Measurements from ENCODE around the gene CD36. TPM values are rescaled to one million over a fixed set of nuclear protein-coding genes. Genes with fewer than 3 reads are reported as not detected.

Gene CD36
- total and polyA plus RNA-seq, 2 donors (not counting 3 experiments of a cell fraction or from before 2014, with no cell fraction given): 0.58 to 0.87 TPM

- Histone ChIP-seq H3K36me3 (ENCODE audit: control insufficient read depth in 2 of 2, extremely low read depth in 1 of 2, insufficient read depth in 2 of 2, low read length in 2 of 2) (no peaks in the 10 kb centered on the region), H3K27me3 (ENCODE audit: control insufficient read depth in 2 of 2, insufficient read depth in 2 of 2, low read length in 2 of 2) (peaks cover 0 to 1% of the 10 kb centered on the region in 2 experiments), H4K20me1 (replicated peaks; ENCODE audit: control insufficient read depth, extremely low read depth, insufficient read depth, low read length) (no peaks in the 10 kb centered on the region), H3K9ac (replicated peaks; ENCODE audit: extremely low read depth, insufficient read depth, low read length) (no peak overlapping the region), H3K27ac (ENCODE audit: insufficient read depth, low read depth, low read length) (no peak overlapping the region), H3K9me3 (replicated peaks; ENCODE audit: control insufficient read depth, insufficient read depth, low read length) (no peaks in the 10 kb centered on the region), H2AFZ (ENCODE audit: low read depth, low read length) (no peak overlapping the region), H3K9me1 (replicated peaks; ENCODE audit: control insufficient read depth, extremely low read depth, insufficient read depth, low read length) (no peaks in the 10 kb centered on the region), H3K4me1 (ENCODE audit: control insufficient read depth, extremely low read depth, insufficient read depth, low read length) (peaks cover 2% of the 10 kb centered on the region), H3K4me2 (ENCODE audit: insufficient read depth, low read length) (no peak overlapping the region), H3K4me3 (replicated peaks in 1 of 3; ENCODE audit: insufficient read depth in 1 of 3, low read depth in 1 of 3, low read length in 3 of 3) (no peak overlapping the region), H3K79me2 (ENCODE audit: control insufficient read depth, insufficient read depth, low read length) (no peaks in the 10 kb centered on the region)
- no peak for FAIRE-seq
- dilution Hi-C loops (cut with MboI; ENCODE audit: extremely low pct_ligation_motif_present, low sequenced_read_pairs) (no loop called here), intact Hi-C loops (cut with micrococcal nuclease) (no loop called here)
- no peak for DNase-seq (ENCODE audit: low read depth, low spot score)
- TF ChIP-seq MAX (IDR thresholded peaks at IDR 0.05; ENCODE audit: insufficient read depth, insufficient read length) (no peak), GATA2 (IDR thresholded peaks at IDR 0.05; ENCODE audit: insufficient read depth, insufficient read length, low read depth, low read length) (no peak), CTCF (IDR thresholded peaks at IDR 0.05; ENCODE audit: extremely low read depth in 1 of 2, insufficient read depth in 1 of 2, low read depth in 1 of 2, low read length in 2 of 2) (no peak), FOS (IDR thresholded peaks at IDR 0.05; ENCODE audit: borderline replicate concordance, insufficient read depth, low read length) (no peak), MYC (IDR thresholded peaks at IDR 0.05; ENCODE audit: low read depth, low read length) (no peak), POLR2A (IDR thresholded peaks at IDR 0.05; ENCODE audit: low read depth, low read length) (no peak), JUN (IDR thresholded peaks at IDR 0.05; ENCODE audit: borderline replicate concordance, insufficient read depth, insufficient read length, low read depth) (no peak), POLR2AphosphoS5 (IDR thresholded peaks at IDR 0.05; ENCODE audit: insufficient read depth, low read depth, low read length) (no peak), EZH2 (IDR thresholded peaks at IDR 0.05; ENCODE audit: borderline replicate concordance, low read depth, low read length, severe bottlenecking) (no peak)
- BruUV-seq (replicated peaks): no TSS peak
- ChIA-PET POLR2A (no interaction called here), CTCF (interaction anchor here (0.6 to 1.4 kb wide), 2 partner anchors 39 to 53 kb away, joined by 3 read pairs; no protein-coding TSS in a partner anchor)
These were observed 27.1 kb upstream of the CD36 start for GRCh38 chr7:80611353-80611752.
